H1 (cell line): Measurements from ENCODE around the gene DPYD. TPM values are rescaled to one million over a fixed set of nuclear protein-coding genes. Genes with fewer than 3 reads are reported as not detected.

Experiments used
- CTCF ChIA-PET: fragments of 300-600 bp; sonication (Branson Sonifier 250); formaldehyde crosslinking; loops from one replicate; lab custom pipeline; 2021; ENCODE audit not compliant: partially characterized antibody; lab: Charles Lee
- POLR2A ChIA-PET: fragments of 300-600 bp; sonication (Branson Sonifier 250); formaldehyde crosslinking; loops from one replicate; lab custom pipeline; 2021; ENCODE audit warnings: inconsistent platforms; ENCODE audit not compliant: partially characterized antibody; lab: Charles Lee
- DNase-seq, 2 experiments: peaks; one replicate each; pipeline versions ENCODE4 v3.0.0 to v3.0.0-alpha.2; 2010 to 2022; ENCODE audit warnings: low spot score in 2 of 2, low read depth in 1 of 2, mixed read lengths in 1 of 2
- FAIRE-seq: peaks from 2 replicates; lab custom pipeline; 2011; peaks lifted over from hg19 to GRCh38; lab: Jason Lieb, UNC
- H2AFZ ChIP-seq: 2 replicates; pipeline ENCODE4 v1.8.1; 2012; ENCODE audit warnings: low read length, inconsistent platforms
- H2AK5ac ChIP-seq: 2 replicates; pipeline ENCODE4 v1.6.1; 2013; ENCODE audit warnings: low read depth, low read length
- H2BK120ac ChIP-seq: replicated peaks from 2 replicates; pipeline ENCODE3; 2013; ENCODE audit warnings: low read depth, low read length, inconsistent platforms
- H2BK12ac ChIP-seq: 2 replicates; pipeline ENCODE4 v1.6.1; 2013; ENCODE audit warnings: low read depth, low read length
- H2BK15ac ChIP-seq: 2 replicates; pipeline ENCODE4 v1.6.1; 2013; ENCODE audit warnings: low read length
- H2BK20ac ChIP-seq: 2 replicates; pipeline ENCODE4 v1.6.1; 2013; ENCODE audit warnings: low read length
- H2BK5ac ChIP-seq: 2 replicates; pipeline ENCODE4 v1.6.1; 2013; ENCODE audit warnings: low read depth, low read length
- H3K14ac ChIP-seq: 2 replicates; pipeline ENCODE4 v1.6.1; 2013; ENCODE audit warnings: inconsistent platforms; ENCODE audit not compliant: insufficient read length
- H3K18ac ChIP-seq: 2 replicates; pipeline ENCODE4 v1.6.1; 2013; ENCODE audit warnings: low read length; ENCODE audit errors: extremely low read depth
- H3K23ac ChIP-seq: 2 replicates; pipeline ENCODE4 v1.6.1; 2013; ENCODE audit warnings: inconsistent platforms; ENCODE audit not compliant: insufficient read length
- H3K23me2 ChIP-seq: 2 replicates; pipeline ENCODE4 v1.6.1; 2013; ENCODE audit warnings: low read depth, low read length
- H3K27ac ChIP-seq: 2 replicates; pipeline ENCODE4 v1.6.1; 2011; ENCODE audit warnings: low read depth, low read length, inconsistent platforms
- H3K27me3 ChIP-seq, 4 experiments: replicated peaks in 1 of 4; 1 replicate in 1 of 4; 2 replicates in 3 of 4; pipeline versions ENCODE4 v1.6.1 to v1.8.1; 2011 to 2013; ENCODE audit warnings: low read length in 3 of 4, mild to moderate bottlenecking in 3 of 4, inconsistent platforms in 2 of 4, mixed read lengths in 2 of 4, moderate library complexity in 1 of 4; ENCODE audit not compliant: control insufficient read depth in 3 of 4, insufficient read depth in 3 of 4; ENCODE audit errors: extremely low read depth in 1 of 4
- H3K36me3 ChIP-seq, 4 experiments: 2 replicates each; pipeline versions ENCODE4 v1.6.1 to v1.8.1; 2011 to 2013; ENCODE audit warnings: mild to moderate bottlenecking in 4 of 4, low read length in 3 of 4, moderate library complexity in 2 of 4, control low read depth in 1 of 4, inconsistent platforms in 1 of 4; ENCODE audit not compliant: insufficient read depth in 4 of 4, control insufficient read depth in 2 of 4
- H3K4ac ChIP-seq: replicated peaks from 2 replicates; pipeline ENCODE3; 2013; ENCODE audit warnings: low read length, low read depth, mixed read lengths, inconsistent platforms; ENCODE audit not compliant: insufficient read length
- H3K4me1 ChIP-seq, 4 experiments: replicated peaks in 1 of 4; 1 replicate in 1 of 4; 2 replicates in 3 of 4; pipeline versions ENCODE4 v1.6.1 to v1.8.1; 2011 to 2013; ENCODE audit warnings: low read length in 3 of 4, inconsistent platforms in 2 of 4, mixed read lengths in 1 of 4; ENCODE audit not compliant: insufficient read depth in 4 of 4, control insufficient read depth in 3 of 4
- H3K4me2 ChIP-seq, 2 experiments: 2 replicates each; pipeline versions ENCODE4 v1.6.1 to v1.8.1; 2011 to 2013; ENCODE audit warnings: low read depth in 2 of 2, low read length in 2 of 2, control low read depth in 1 of 2, inconsistent platforms in 1 of 2, mild to moderate bottlenecking in 1 of 2; ENCODE audit not compliant: insufficient read depth in 1 of 2
- H3K4me3 ChIP-seq, 4 experiments: fragments of 200-600, 300-600 bp in 1 of 4; sonication (generic), shearing (Covaris generic), sonication (Bioruptor Twin) in 1 of 4; 2 replicates each; pipeline versions ENCODE4 v1.5.1 to v1.8.1; 2011 to 2016; ENCODE audit warnings: low read length in 4 of 4, low read depth in 3 of 4, control low read depth in 2 of 4, inconsistent platforms in 2 of 4, mild to moderate bottlenecking in 2 of 4, mixed read lengths in 1 of 4, moderate library complexity in 1 of 4; ENCODE audit not compliant: insufficient read depth in 2 of 4; ENCODE audit errors: extremely low read depth in 1 of 4
- H3K56ac ChIP-seq: replicated peaks from 2 replicates; pipeline ENCODE3; 2013; ENCODE audit warnings: low read depth, mild to moderate bottlenecking, mixed read lengths, low read length, inconsistent platforms; ENCODE audit not compliant: insufficient read length
- H3K79me1 ChIP-seq: 2 replicates; pipeline ENCODE4 v1.6.1; 2013; ENCODE audit warnings: low read depth, low read length, control low read depth
- H3K79me2 ChIP-seq, 2 experiments: 2 replicates each; pipeline versions ENCODE4 v1.6.1 to v1.8.1; 2012 to 2013; ENCODE audit warnings: low read length in 2 of 2, mild to moderate bottlenecking in 2 of 2, inconsistent platforms in 1 of 2; ENCODE audit not compliant: insufficient read depth in 2 of 2, control insufficient read depth in 1 of 2
- H3K9ac ChIP-seq, 4 experiments: replicated peaks in 1 of 4; 1 replicate in 1 of 4; 2 replicates in 3 of 4; pipeline versions ENCODE4 v1.6.1 to v1.8.1; 2011 to 2013; ENCODE audit warnings: low read depth in 3 of 4, low read length in 3 of 4, control low read depth in 2 of 4, mild to moderate bottlenecking in 2 of 4, moderate library complexity in 2 of 4, inconsistent platforms in 1 of 4; ENCODE audit errors: extremely low read depth in 1 of 4
- H3K9me3 ChIP-seq, 2 experiments: 2 replicates each; pipeline versions ENCODE4 v1.6.1 to v1.8.1; 2012 to 2013; ENCODE audit warnings: mild to moderate bottlenecking in 2 of 2, moderate library complexity in 2 of 2, control low read depth in 1 of 2, inconsistent platforms in 1 of 2, low read depth in 1 of 2, low read length in 1 of 2, mixed read lengths in 1 of 2; ENCODE audit not compliant: insufficient read depth in 2 of 2
- H4K20me1 ChIP-seq, 2 experiments: replicated peaks in 1 of 2; 2 replicates each; pipeline versions ENCODE3 to v1.8.1; 2011 to 2013; ENCODE audit warnings: inconsistent platforms in 2 of 2, low read length in 2 of 2, mild to moderate bottlenecking in 1 of 2; ENCODE audit not compliant: insufficient read depth in 2 of 2, control insufficient read depth in 1 of 2
- H4K5ac ChIP-seq: 2 replicates; pipeline ENCODE4 v1.6.1; 2013; ENCODE audit warnings: low read length, low read depth, mixed read lengths, inconsistent platforms; ENCODE audit not compliant: insufficient read length
- H4K8ac ChIP-seq: 2 replicates; pipeline ENCODE4 v1.8.0; 2013; ENCODE audit warnings: mild to moderate bottlenecking, moderate library complexity, low read length, inconsistent platforms; ENCODE audit not compliant: insufficient read depth; ENCODE audit errors: extremely low read depth
- H4K91ac ChIP-seq: replicated peaks from 2 replicates; pipeline ENCODE3; 2013; ENCODE audit warnings: low read length, mixed read lengths, inconsistent platforms; ENCODE audit not compliant: insufficient read length
- BACH1 ChIP-seq: IDR thresholded peaks from 2 replicates; pipeline ENCODE4 v1.6.1; 2012; ENCODE audit warnings: low read length, improper control_type of control experiment
- CHD2 ChIP-seq: IDR thresholded peaks from 2 replicates; pipeline ENCODE4 v1.6.1; 2012; ENCODE audit warnings: low read length, improper control_type of control experiment
- CREB1 ChIP-seq: IDR thresholded peaks from 2 replicates; pipeline ENCODE4 v1.6.1; 2012; ENCODE audit warnings: inconsistent platforms
- EZH2 ChIP-seq: fragments of 200-600 bp; sonication (generic); IDR thresholded peaks from 2 replicates; pipeline ENCODE4 v1.7.1; 2012; ENCODE audit warnings: low read depth, mild to moderate bottlenecking, moderate library complexity, low read length, inconsistent platforms; ENCODE audit not compliant: severe bottlenecking
- GABPA ChIP-seq: IDR thresholded peaks from 2 replicates; pipeline ENCODE4 v1.6.1; 2011; ENCODE audit warnings: mild to moderate bottlenecking, low read length, moderate library complexity, borderline replicate concordance; ENCODE audit not compliant: insufficient read depth
- GTF2F1 ChIP-seq: IDR thresholded peaks from 2 replicates; pipeline ENCODE4 v1.6.1; 2012; ENCODE audit warnings: low read depth, low read length, improper control_type of control experiment, borderline replicate concordance
- PHF8 ChIP-seq: fragments of 200-600 bp; sonication (generic); conservative IDR thresholded peaks from 2 replicates; pipeline ENCODE4 v1.7.1; 2012; ENCODE audit warnings: low read depth, mild to moderate bottlenecking, inconsistent platforms, low read length, moderate library complexity
- POLR2A ChIP-seq, 2 experiments: IDR thresholded peaks; 1 replicate in 1 of 2; 2 replicates in 1 of 2; pipeline ENCODE4 v1.6.1; 2011; ENCODE audit warnings: low read depth in 2 of 2, low read length in 2 of 2, mild to moderate bottlenecking in 2 of 2; ENCODE audit errors: control extremely low read depth in 1 of 2
- POU5F1 ChIP-seq: IDR thresholded peaks from 2 replicates; pipeline ENCODE4 v1.6.1; 2011; ENCODE audit warnings: low read depth, mild to moderate bottlenecking, low read length, moderate library complexity
- RFX5 ChIP-seq: IDR thresholded peaks from 2 replicates; pipeline ENCODE4 v1.6.1; 2011; ENCODE audit warnings: low read depth, low read length, improper control_type of control experiment, borderline replicate concordance
- RXRA ChIP-seq: IDR thresholded peaks from 2 replicates; pipeline ENCODE4 v1.6.1; 2011; ENCODE audit warnings: low read depth, mild to moderate bottlenecking, low read length, moderate library complexity; ENCODE audit not compliant: insufficient read depth
- SIN3A ChIP-seq, 2 experiments: IDR thresholded peaks in 1 of 2; conservative IDR thresholded peaks in 1 of 2; 2 replicates each; pipeline ENCODE4 v1.6.1; 2011 to 2012; ENCODE audit warnings: low read length in 2 of 2, improper control_type of control experiment in 1 of 2, low read depth in 1 of 2, mild to moderate bottlenecking in 1 of 2
- SIX5 ChIP-seq: IDR thresholded peaks from 2 replicates; pipeline ENCODE4 v1.6.1; 2011; ENCODE audit warnings: mild to moderate bottlenecking, low read depth, low read length
- SP1 ChIP-seq: IDR thresholded peaks from 2 replicates; pipeline ENCODE4 v1.6.1; 2011; ENCODE audit warnings: low read depth, low read length
- SP2 ChIP-seq: IDR thresholded peaks from 2 replicates; pipeline ENCODE4 v1.6.1; 2012; ENCODE audit warnings: mild to moderate bottlenecking, low read length, inconsistent platforms
- WGBS, 2 experiments: shearing (Covaris generic) in 1 of 2; methylation state at CpG; one replicate each; pipeline versions ENCODE4 v1.1.6 to v1.1.7; 2013 to 2015; ENCODE audit warnings: low lambda C conversion rate in 2 of 2, mixed read lengths in 2 of 2, inconsistent platforms in 1 of 2, low coverage in 1 of 2, missing lambda C conversion rate in 1 of 2; ENCODE audit not compliant: insufficient replicate concordance in 2 of 2, insufficient coverage in 1 of 2, insufficient read length in 1 of 2; ENCODE audit errors: extremely low coverage in 1 of 2, missing lambda C conversion rate in 1 of 2; 5-methylcytosine and 5-hydroxymethylcytosine counted together
- polyA plus RNA-seq, 7 experiments: library from polyadenylated mRNA; depleted of rRNA in 3 of 7; stranded (reverse) in 5 of 7; unstranded in 2 of 7; fragments of >200 nt in 5 of 7; fragments of 200-250 nt in 2 of 7; gene quantifications; 1 replicate in 5 of 7; 2 replicates in 1 of 7; 4 replicates in 1 of 7; pipeline versions ENCODE4 v1.2.1 to v1.2.3, GENCODE V29; 2011 to 2013; ENCODE audit warnings: missing spikeins in 2 of 7, mixed read lengths in 2 of 7
- total RNA-seq: library from RNA; stranded (reverse); fragmentation: NEBNext Ultra II Directional; extraction: Animal tissue kit (Norgen Biotek cat#: 25700); gene quantifications from 2 replicates; pipeline ENCODE4 v1.2.1, GENCODE V29; 2021
- TF ChIP-seq, protein P1 (sequence below): IDR thresholded peaks from 2 replicates; pipeline ENCODE4 v1.6.1; 2012; ENCODE audit warnings: inconsistent platforms

DPYD gene
- total and polyA plus RNA-seq, 2 of the 8 experiments (the other 6 are each of a cell fraction or from before 2014, with no cell fraction given), result 0.29 to 0.73 TPM

DNA sequence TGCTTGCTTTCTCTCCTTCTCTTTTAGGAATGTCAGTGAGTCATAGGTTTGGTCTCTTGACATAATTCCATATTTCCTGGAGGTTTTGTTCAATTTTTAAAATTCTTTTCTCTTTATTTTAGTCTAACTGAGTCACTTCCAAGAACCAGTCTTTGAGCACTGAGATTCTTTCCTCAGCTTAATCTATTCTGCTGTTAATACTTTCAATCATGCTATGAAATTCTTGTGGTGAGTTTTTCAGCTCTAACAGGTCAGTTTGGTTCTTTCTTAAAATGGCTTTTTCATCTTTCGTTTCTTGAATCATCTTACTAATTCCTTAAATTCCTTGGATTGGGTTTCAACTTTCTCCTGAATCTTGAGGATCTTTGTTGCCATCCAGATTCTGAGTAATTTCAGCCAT lies 878.3 kb downstream of the DPYD start:
- H4K5ac ChIP-seq, result no peak overlapping the region
- H3K4ac ChIP-seq, result no peak overlapping the region
- H4K8ac ChIP-seq, result no peak overlapping the region
- H3K4me1 ChIP-seq, result no peaks in the 10 kb centered on the region
- no peak overlapping the region for H3K56ac ChIP-seq
- H3K4me3 ChIP-seq, result no peak overlapping the region
- no peak overlapping the region for H2BK15ac ChIP-seq
- DNase-seq, result no peak
- no peak overlapping the region for H3K4me2 ChIP-seq
- H3K79me1 ChIP-seq, result no peaks in the 10 kb centered on the region
- H3K36me3 ChIP-seq, result no peaks in the 10 kb centered on the region
- H2BK120ac ChIP-seq, result no peak overlapping the region
- no peak overlapping the region for H4K91ac ChIP-seq
- ChIA-PET CTCF (interaction anchor here (1.0 to 1.1 kb wide), 2 partner anchors 9 to 77 kb away, joined by 3 read pairs; no protein-coding TSS in a partner anchor), POLR2A (no interaction called here)
- H2AFZ ChIP-seq, result no peak overlapping the region
- FAIRE-seq, result no peak
- H3K14ac ChIP-seq, result no peak overlapping the region
- H2AK5ac ChIP-seq, result no peak overlapping the region
- H3K79me2 ChIP-seq, result no peaks in the 10 kb centered on the region
- H3K18ac ChIP-seq, result no peak overlapping the region
- H3K27me3 ChIP-seq, result no peaks in the 10 kb centered on the region
- H2BK20ac ChIP-seq, result no peak overlapping the region
- H3K9me3 ChIP-seq, result no peaks in the 10 kb centered on the region
- H3K9ac ChIP-seq, result no peak overlapping the region
- no peak overlapping the region for H2BK12ac ChIP-seq
- no peaks in the 10 kb centered on the region for H4K20me1 ChIP-seq
- 84% methylated on average over 1 of the region's 1 CpG; no CpG with 5 or more reads in 1 of the 2 experiments for WGBS, 2 experiments
- H2BK5ac ChIP-seq, result no peak overlapping the region
- H3K23ac ChIP-seq, result no peak overlapping the region
- H3K23me2 ChIP-seq, result no peaks in the 10 kb centered on the region
- no peak overlapping the region for H3K27ac ChIP-seq
- no peak for TF ChIP-seq RXRA
- TF ChIP-seq RFX5, result no peak
- TF ChIP-seq POU5F1, result no peak
- TF ChIP-seq CREB1, result no peak
- TF ChIP-seq BACH1, result no peak
- TF ChIP-seq, protein P1, sequence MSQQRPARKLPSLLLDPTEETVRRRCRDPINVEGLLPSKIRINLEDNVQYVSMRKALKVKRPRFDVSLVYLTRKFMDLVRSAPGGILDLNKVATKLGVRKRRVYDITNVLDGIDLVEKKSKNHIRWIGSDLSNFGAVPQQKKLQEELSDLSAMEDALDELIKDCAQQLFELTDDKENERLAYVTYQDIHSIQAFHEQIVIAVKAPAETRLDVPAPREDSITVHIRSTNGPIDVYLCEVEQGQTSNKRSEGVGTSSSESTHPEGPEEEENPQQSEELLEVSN, result no peak
- no peak for TF ChIP-seq SIN3A (conservative IDR thresholded peaks at IDR 0.05 in 1 of 2, IDR thresholded peaks at IDR 0.05 in 1 of 2; ENCODE audit: low read depth in 1 of 2, low read length in 2 of 2)
- TF ChIP-seq SP2, result no peak
- TF ChIP-seq SIX5, result no peak
- TF ChIP-seq SP1, result no peak
- no peak for TF ChIP-seq PHF8
- no peak for TF ChIP-seq GABPA
- TF ChIP-seq GTF2F1, result no peak
- TF ChIP-seq POLR2A (IDR thresholded peaks at IDR 0.05; ENCODE audit: control extremely low read depth in 1 of 2, low read depth in 2 of 2, low read length in 2 of 2), result no peak
- TF ChIP-seq EZH2, result no peak
- no peak for TF ChIP-seq CHD2
